Activated naive CD8-positive, alpha-beta T cell treated with anti-CD3 and anti-CD28 coated beads, Interleukin-2, amount 50 U/mL, for 24 hours (primary cell): ENCODE results near the gene OGFRL1.

ENCODE experiments used
- ATAC-seq: fragments of 150-1000 bp; cut with Tn5 transposase; one replicate; pipeline ENCODE4 v1.10.0; 2021
- DNase-seq: peaks from one replicate; pipeline ENCODE4 v3.0.0; 2021
- H3K27ac Mint-ChIP-seq: one replicate; pipeline ENCODE4 v1.8.0; 2021; ENCODE audit warnings: mild to moderate bottlenecking, mixed read lengths
- H3K27me3 Mint-ChIP-seq: one replicate; pipeline ENCODE4 v1.8.0; 2021; ENCODE audit warnings: mixed read lengths
- H3K36me3 Mint-ChIP-seq: one replicate; pipeline ENCODE4 v1.8.0; 2021; ENCODE audit warnings: low read depth, mixed read lengths
- H3K4me1 Mint-ChIP-seq: one replicate; pipeline ENCODE4 v1.8.0; 2021; ENCODE audit warnings: mixed read lengths
- H3K4me3 Mint-ChIP-seq: one replicate; pipeline ENCODE4 v1.8.0; 2021; ENCODE audit warnings: mild to moderate bottlenecking, moderate library complexity, mixed read lengths
- H3K9me3 Mint-ChIP-seq: one replicate; pipeline ENCODE4 v1.8.0; 2021; ENCODE audit warnings: mixed read lengths

The OGFRL1 gene

GRCh38 chr6:71299541-71300470, 11.2 kb downstream of the OGFRL1 start:
- Mint-ChIP-seq H3K9me3 (no peaks in the 10 kb centered on the region), H3K36me3 (peaks cover 25% of the 10 kb centered on the region), H3K4me1 (no peaks in the 10 kb centered on the region), H3K27me3 (no peaks in the 10 kb centered on the region), H3K4me3 (no peak overlapping the region), H3K27ac (no peak overlapping the region)
- ATAC-seq (no peak), DNase-seq (no peak)

- DNase-seq (no peak), ATAC-seq (no peak)
- H3K4me1 Mint-ChIP-seq, result no peaks in the 10 kb centered on the region
- H3K36me3 Mint-ChIP-seq, result peaks cover 18% of the 10 kb centered on the region
- H3K4me3 Mint-ChIP-seq, result no peak overlapping the region
- no peaks in the 10 kb centered on the region for H3K9me3 Mint-ChIP-seq
- no peaks in the 10 kb centered on the region for H3K27me3 Mint-ChIP-seq
- no peak overlapping the region for H3K27ac Mint-ChIP-seq
Measured at GRCh38 chr6:71300561-71301168, 12.1 kb downstream of the OGFRL1 start.

GRCh38 chr6:71301546-71301945, 12.9 kb downstream of the OGFRL1 start:
- peaks cover 17% of the 10 kb centered on the region for H3K36me3 Mint-ChIP-seq

GRCh38 chr6:71309656-71310055, 21.0 kb downstream of the OGFRL1 start:
- H3K9me3 Mint-ChIP-seq, result no peaks in the 10 kb centered on the region
- no peaks in the 10 kb centered on the region for H3K27me3 Mint-ChIP-seq
- no peaks in the 10 kb centered on the region for H3K4me1 Mint-ChIP-seq
- no peak for ATAC-seq
- DNase-seq, result no peak
- no peak overlapping the region for H3K4me3 Mint-ChIP-seq
- H3K27ac Mint-ChIP-seq, result no peak overlapping the region
- no peaks in the 10 kb centered on the region for H3K36me3 Mint-ChIP-seq

More at GRCh38 chr6:71301546-71301945, 12.9 kb downstream of the OGFRL1 start:
- ATAC-seq, result no peak
- H3K9me3 Mint-ChIP-seq, result no peaks in the 10 kb centered on the region
- no peak for DNase-seq
- H3K27ac Mint-ChIP-seq, result no peak overlapping the region
- no peak overlapping the region for H3K4me3 Mint-ChIP-seq
- H3K27me3 Mint-ChIP-seq, result no peaks in the 10 kb centered on the region
- H3K4me1 Mint-ChIP-seq, result no peaks in the 10 kb centered on the region

DNA sequence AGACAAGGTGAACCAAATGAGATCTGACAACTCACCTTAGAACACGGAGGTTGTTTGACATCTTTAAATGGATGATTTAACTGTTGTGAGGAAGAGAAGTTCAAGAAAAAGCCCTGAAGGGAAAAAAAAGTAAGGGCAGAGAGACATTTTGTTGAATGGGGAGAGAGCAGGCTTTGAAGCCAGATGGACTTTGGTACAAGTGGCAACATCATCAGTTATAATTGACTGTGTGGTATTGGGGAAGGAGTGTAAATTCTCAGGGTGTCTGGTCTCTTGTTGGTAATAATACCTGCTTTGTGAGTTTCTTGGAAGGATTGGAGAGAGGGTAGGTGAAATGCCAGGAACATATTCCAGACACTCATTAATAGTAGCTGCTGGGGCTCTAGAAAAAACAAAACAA, 21.6 kb downstream of the OGFRL1 start:
- no peak overlapping the region for H3K4me3 Mint-ChIP-seq
- H3K4me1 Mint-ChIP-seq, result no peaks in the 10 kb centered on the region
- H3K27ac Mint-ChIP-seq, result no peak overlapping the region
- no peak for DNase-seq
- H3K36me3 Mint-ChIP-seq, result no peaks in the 10 kb centered on the region
- ATAC-seq, result no peak
- H3K27me3 Mint-ChIP-seq, result peaks cover 1% of the 10 kb centered on the region
- no peaks in the 10 kb centered on the region for H3K9me3 Mint-ChIP-seq

DNA sequence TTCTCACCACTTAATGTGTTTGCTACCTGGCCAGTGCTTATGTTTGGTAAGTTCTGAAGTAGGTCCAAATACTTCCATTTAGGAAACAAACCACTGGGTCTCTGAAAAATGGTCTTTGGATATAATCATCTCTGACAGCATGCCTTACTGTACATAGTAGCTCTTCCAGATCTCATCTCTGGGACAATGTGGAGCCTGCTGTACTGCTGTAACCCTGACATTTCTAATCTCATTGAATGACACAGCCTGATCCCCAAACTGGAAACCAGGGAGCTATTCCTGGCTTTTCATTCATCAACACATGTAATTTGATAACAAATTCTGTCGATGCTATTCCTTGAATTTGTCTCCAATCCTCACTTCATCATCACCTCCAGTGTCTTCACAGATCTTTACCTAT, 23.5 kb downstream of the OGFRL1 start:
- no peaks in the 10 kb centered on the region for H3K9me3 Mint-ChIP-seq
- H3K36me3 Mint-ChIP-seq, result no peaks in the 10 kb centered on the region
- no peak overlapping the region for H3K27ac Mint-ChIP-seq
- DNase-seq (no peak), ATAC-seq (no peak)
- H3K4me3 Mint-ChIP-seq, result no peak overlapping the region
- H3K4me1 Mint-ChIP-seq, result no peaks in the 10 kb centered on the region
- H3K27me3 Mint-ChIP-seq, result peaks cover 3% of the 10 kb centered on the region

DNA sequence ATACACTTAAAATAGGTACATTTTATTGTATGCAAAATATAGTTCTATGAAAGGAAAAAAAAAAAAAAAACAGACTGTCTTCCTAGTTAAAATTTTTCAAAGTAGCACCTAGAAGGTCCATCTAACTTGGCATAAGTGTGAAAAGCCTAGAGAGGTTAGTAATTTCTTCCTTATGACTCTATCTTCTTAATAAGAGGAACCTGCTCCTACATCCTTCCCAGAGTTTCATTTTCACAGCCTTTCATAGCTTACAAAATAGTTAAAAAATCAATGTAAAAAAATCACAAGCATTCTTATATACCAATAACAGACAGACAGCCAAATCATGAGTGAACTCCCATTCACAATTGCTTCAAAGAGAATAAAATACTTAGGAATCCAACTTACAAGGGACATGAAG, 28.8 kb downstream of the OGFRL1 start:
- DNase-seq (no peak), ATAC-seq (no peak)
- H3K27me3 Mint-ChIP-seq, result peaks cover 3% of the 10 kb centered on the region
- H3K36me3 Mint-ChIP-seq, result no peaks in the 10 kb centered on the region
- no peaks in the 10 kb centered on the region for H3K9me3 Mint-ChIP-seq
- H3K4me1 Mint-ChIP-seq, result no peaks in the 10 kb centered on the region
- H3K27ac Mint-ChIP-seq, result no peak overlapping the region
- H3K4me3 Mint-ChIP-seq, result no peak overlapping the region

DNA sequence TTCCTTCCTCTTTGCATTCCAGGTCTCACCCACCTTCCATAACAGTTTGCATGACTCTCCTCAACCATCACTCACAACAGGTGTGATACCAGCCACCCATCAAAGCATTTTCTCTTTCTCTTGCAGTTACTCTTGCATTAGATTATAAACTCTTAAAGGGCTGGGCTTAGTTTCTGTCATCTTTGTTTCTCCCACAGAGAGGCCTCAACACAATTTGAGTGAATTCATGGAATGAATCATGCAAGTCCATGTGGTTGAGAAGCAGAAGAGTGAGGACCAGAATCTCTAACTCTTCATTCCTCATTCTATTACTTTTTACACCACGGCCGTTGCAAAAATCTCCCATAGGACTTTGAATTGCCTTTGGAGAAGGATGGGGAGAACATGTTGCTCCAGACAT, 31.4 kb downstream of the OGFRL1 start:
- no peak overlapping the region for H3K4me3 Mint-ChIP-seq
- H3K27ac Mint-ChIP-seq, result no peak overlapping the region
- no peaks in the 10 kb centered on the region for H3K4me1 Mint-ChIP-seq
- peaks cover 9% of the 10 kb centered on the region for H3K27me3 Mint-ChIP-seq
- no peaks in the 10 kb centered on the region for H3K9me3 Mint-ChIP-seq
- ATAC-seq (no peak), DNase-seq (no peak)
- H3K36me3 Mint-ChIP-seq, result no peaks in the 10 kb centered on the region

DNA sequence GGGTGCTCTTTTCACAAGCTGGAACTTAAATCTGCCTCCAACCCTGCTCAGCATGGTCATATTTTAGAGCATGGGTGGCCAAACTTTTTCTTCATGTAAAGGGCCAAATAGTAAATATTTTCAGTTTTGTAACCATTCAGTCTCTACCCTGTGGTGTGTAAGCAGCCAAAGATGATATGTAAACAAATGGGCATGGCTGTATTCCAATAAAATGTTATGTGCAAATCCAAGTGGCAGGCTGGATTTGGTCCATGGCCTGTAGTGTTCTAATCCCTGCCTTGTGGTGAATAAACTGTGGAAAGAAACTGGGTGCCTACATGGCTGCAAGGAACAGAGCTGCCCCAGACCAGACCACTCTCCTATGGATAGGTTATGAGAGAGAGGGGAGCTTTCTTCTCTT, 32.7 kb downstream of the OGFRL1 start:
- no peak for ATAC-seq
- Mint-ChIP-seq H3K4me3 (no peak overlapping the region), H3K27me3 (peaks cover 6% of the 10 kb centered on the region), H3K27ac (no peak overlapping the region), H3K9me3 (no peaks in the 10 kb centered on the region), H3K36me3 (no peaks in the 10 kb centered on the region), H3K4me1 (no peaks in the 10 kb centered on the region)
- DNase-seq, result no peak

GRCh38 chr6:71324194-71324785, 35.7 kb downstream of the OGFRL1 start:
- ATAC-seq (no peak), DNase-seq (no peak)
- Mint-ChIP-seq H3K27ac (no peak overlapping the region), H3K4me3 (no peak overlapping the region), H3K4me1 (no peaks in the 10 kb centered on the region), H3K36me3 (no peaks in the 10 kb centered on the region), H3K27me3 (peaks cover 6% of the 10 kb centered on the region), H3K9me3 (no peaks in the 10 kb centered on the region)

GRCh38 chr6:71326611-71327010, 38.0 kb downstream of the OGFRL1 start:
- peaks cover 6% of the 10 kb centered on the region for H3K27me3 Mint-ChIP-seq
- ATAC-seq, result no peak
- H3K4me1 Mint-ChIP-seq, result no peaks in the 10 kb centered on the region
- no peaks in the 10 kb centered on the region for H3K9me3 Mint-ChIP-seq
- no peaks in the 10 kb centered on the region for H3K36me3 Mint-ChIP-seq
- no peak overlapping the region for H3K27ac Mint-ChIP-seq
- no peak overlapping the region for H3K4me3 Mint-ChIP-seq
- DNase-seq, result no peak

GRCh38 chr6:71330501-71330900, 41.9 kb downstream of the OGFRL1 start:
- Mint-ChIP-seq H3K27me3 (no peaks in the 10 kb centered on the region), H3K4me1 (peaks cover 6% of the 10 kb centered on the region), H3K27ac (no peak overlapping the region), H3K4me3 (no peak overlapping the region), H3K9me3 (no peaks in the 10 kb centered on the region), H3K36me3 (no peaks in the 10 kb centered on the region)
- ATAC-seq, result no peak
- DNase-seq, result no peak

DNA sequence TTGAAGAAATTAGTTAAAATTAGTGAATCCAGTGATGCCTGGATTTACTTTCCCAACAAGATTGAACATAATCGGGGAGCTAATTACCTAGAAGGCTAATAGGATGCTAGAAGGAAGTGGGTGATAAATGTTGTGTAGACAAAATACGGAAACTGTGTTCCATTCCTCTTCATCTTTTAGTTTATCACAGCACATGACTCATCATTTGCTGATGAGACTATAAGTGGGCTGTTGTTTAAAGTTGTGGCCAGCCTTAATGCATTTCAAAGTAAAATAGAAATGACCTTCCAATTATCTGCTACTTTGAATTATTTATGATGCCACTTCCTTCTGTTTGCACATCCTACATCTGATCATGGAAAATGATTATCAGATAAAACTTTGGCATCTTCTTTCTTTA, 43.4 kb downstream of the OGFRL1 start:
- Mint-ChIP-seq H3K4me1 (peaks cover 6% of the 10 kb centered on the region), H3K27ac (no peak overlapping the region), H3K4me3 (no peak overlapping the region), H3K36me3 (no peaks in the 10 kb centered on the region), H3K27me3 (no peaks in the 10 kb centered on the region), H3K9me3 (no peaks in the 10 kb centered on the region)
- DNase-seq (no peak), ATAC-seq (no peak)

GRCh38 chr6:71333050-71333449, 44.4 kb downstream of the OGFRL1 start:
- Mint-ChIP-seq H3K4me3 (no peak overlapping the region), H3K9me3 (no peaks in the 10 kb centered on the region), H3K27me3 (no peaks in the 10 kb centered on the region), H3K4me1 (peaks cover 6% of the 10 kb centered on the region), H3K27ac (no peak overlapping the region), H3K36me3 (no peaks in the 10 kb centered on the region)
- no peak for DNase-seq
- ATAC-seq, result no peak

DNA sequence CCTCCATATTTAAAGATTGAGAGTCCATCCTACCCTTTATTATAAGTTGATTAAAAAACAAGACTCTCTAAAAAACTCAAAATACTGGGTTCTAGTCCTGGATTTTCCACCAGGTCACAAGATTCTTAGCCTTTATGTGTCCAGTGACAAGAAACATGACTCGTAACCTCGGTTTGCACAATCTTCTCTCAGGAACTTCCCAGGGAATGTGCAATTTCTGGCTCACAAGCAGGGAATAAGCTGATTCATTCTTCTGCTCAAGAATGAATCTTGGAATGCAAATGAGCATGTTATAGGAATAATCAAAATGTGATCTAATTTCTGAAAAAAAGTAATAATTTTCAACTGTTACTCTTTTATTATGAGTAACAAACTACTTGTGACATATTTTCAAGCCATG, 45.1 kb downstream of the OGFRL1 start:
- peaks cover 6% of the 10 kb centered on the region for H3K4me1 Mint-ChIP-seq
- H3K4me3 Mint-ChIP-seq, result no peak overlapping the region
- DNase-seq (no peak), ATAC-seq (no peak)
- H3K27me3 Mint-ChIP-seq, result no peaks in the 10 kb centered on the region
- H3K9me3 Mint-ChIP-seq, result no peaks in the 10 kb centered on the region
- H3K36me3 Mint-ChIP-seq, result no peaks in the 10 kb centered on the region
- H3K27ac Mint-ChIP-seq, result no peak overlapping the region
